ENCODE data around the gene POLR2H. TPM values are rescaled to one million over a fixed set of nuclear protein-coding genes. Genes with fewer than 3 reads are reported as not detected.
A peak's percentile ranks its signal among the peaks of the same experiment; 100 is the strongest.

POLR2H gene
- total RNA-seq, 1 donor from 2014 or later, result 90.5 TPM

GRCh38 chr3:184361932-184362667 lies 590 bp downstream of the POLR2H start:
- peak overlapping the region; percentile 96 for H3K4me3 Mint-ChIP-seq (ENCODE audit: low read depth)
- DNase-seq (ENCODE audit: low spot score, unreplicated experiment), result peak; percentile 45
- peaks cover 31% of the 10 kb centered on the region for H3K4me1 Mint-ChIP-seq (ENCODE audit: low read depth)
- peaks cover 21% of the 10 kb centered on the region for H3K36me3 Mint-ChIP-seq (ENCODE audit: insufficient read depth)
- H3K27me3 Mint-ChIP-seq, result peaks cover 5% of the 10 kb centered on the region
- H3K27ac Mint-ChIP-seq, result peak overlapping the region; percentile 97
- no peaks in the 10 kb centered on the region for H3K9me3 Mint-ChIP-seq (ENCODE audit: low read depth)
- no peak for TF ChIP-seq CTCF (IDR thresholded peaks at IDR 0.05; ENCODE audit: unreplicated experiment)

GRCh38 chr3:184362668-184363546 lies 1.4 kb downstream of the POLR2H start:
- Mint-ChIP-seq H3K27me3 (peaks cover 5% of the 10 kb centered on the region), H3K27ac (peak overlapping the region; percentile 99), H3K4me3 (ENCODE audit: low read depth) (peak overlapping the region; percentile 96), H3K4me1 (ENCODE audit: low read depth) (peaks cover 31% of the 10 kb centered on the region), H3K36me3 (ENCODE audit: insufficient read depth) (peaks cover 25% of the 10 kb centered on the region), H3K9me3 (ENCODE audit: low read depth) (no peaks in the 10 kb centered on the region)
- peak; percentile 93 for DNase-seq (ENCODE audit: low spot score, unreplicated experiment)
- TF ChIP-seq CTCF (IDR thresholded peaks at IDR 0.05; ENCODE audit: unreplicated experiment), result peak; percentile 64

GRCh38 chr3:184366619-184367289 lies 5.2 kb downstream of the POLR2H start:
- Mint-ChIP-seq H3K36me3 (ENCODE audit: insufficient read depth) (peaks cover 30% of the 10 kb centered on the region), H3K4me3 (ENCODE audit: low read depth) (peak overlapping the region; percentile 37), H3K9me3 (ENCODE audit: low read depth) (no peaks in the 10 kb centered on the region), H3K27ac (peak overlapping the region; percentile 78), H3K4me1 (ENCODE audit: low read depth) (peaks cover 20% of the 10 kb centered on the region), H3K27me3 (no peaks in the 10 kb centered on the region)
- no peak for DNase-seq (ENCODE audit: low spot score, unreplicated experiment)
- TF ChIP-seq CTCF (IDR thresholded peaks at IDR 0.05; ENCODE audit: unreplicated experiment), result no peak

GRCh38 chr3:184368116-184368515 lies 6.6 kb downstream of the POLR2H start:
- no peak overlapping the region for H3K27ac Mint-ChIP-seq
- H3K9me3 Mint-ChIP-seq (ENCODE audit: low read depth), result no peaks in the 10 kb centered on the region
- peaks cover 34% of the 10 kb centered on the region for H3K36me3 Mint-ChIP-seq (ENCODE audit: insufficient read depth)
- peaks cover 20% of the 10 kb centered on the region for H3K4me1 Mint-ChIP-seq (ENCODE audit: low read depth)
- DNase-seq (ENCODE audit: low spot score, unreplicated experiment), result no peak
- no peak overlapping the region for H3K4me3 Mint-ChIP-seq (ENCODE audit: low read depth)
- H3K27me3 Mint-ChIP-seq, result no peaks in the 10 kb centered on the region
- TF ChIP-seq CTCF (IDR thresholded peaks at IDR 0.05; ENCODE audit: unreplicated experiment), result no peak

Data from progenitor cell of endocrine pancreas (in vitro differentiated cells).